ENCODE results near the gene RPN1. TPM values are rescaled to one million over a fixed set of nuclear protein-coding genes. Genes with fewer than 3 reads are reported as not detected.
A peak's percentile ranks its signal among the peaks of the same experiment; 100 is the strongest.
"Not testable (repeated sequence)": the region's sequence is repeated elsewhere in the genome, so short reads cannot be mapped to it uniquely, and the experiment has no call there.

RPN1 gene
- total RNA-seq, 2 donors from 2014 or later = 155 to 179 TPM

DNA sequence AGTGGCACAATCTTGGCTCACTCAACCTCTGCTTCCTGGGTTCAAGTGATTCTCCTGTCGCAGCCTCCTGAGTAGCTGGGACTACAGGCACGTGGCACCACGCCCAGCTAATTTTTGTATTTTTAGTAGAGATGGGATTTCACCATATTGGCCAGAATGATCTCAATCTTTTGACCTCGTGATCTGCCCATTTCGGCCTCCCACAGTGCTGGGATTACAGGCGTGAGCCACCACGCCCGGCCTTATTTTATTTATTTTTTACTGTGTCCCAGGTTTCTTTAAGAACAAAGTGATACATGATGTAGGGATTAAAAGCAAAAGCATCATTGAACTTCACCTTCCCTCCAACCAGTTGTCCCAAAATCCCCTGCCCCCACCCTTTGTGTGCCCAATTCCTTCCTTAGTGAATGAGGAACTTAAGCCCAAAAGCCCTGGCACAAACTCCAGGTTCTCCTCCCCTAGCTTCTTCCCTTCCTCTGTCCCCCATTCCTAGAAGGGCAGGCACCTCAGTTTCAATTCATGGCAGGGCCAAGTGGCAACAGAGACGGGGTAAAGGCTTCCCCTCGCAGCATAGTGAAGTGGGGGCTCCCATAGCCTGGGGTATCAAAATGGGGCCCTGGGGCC lies 23.7 kb upstream of the RPN1 start:
- no peaks in the 10 kb centered on the region for H3K36me3 Mint-ChIP-seq (ENCODE audit: insufficient read depth in 2 of 2)
- H3K4me3 Mint-ChIP-seq = peak overlapping the region; percentile 65 to 71
- H3K4me1 Mint-ChIP-seq (ENCODE audit: low read depth) = peaks cover 17% of the 10 kb centered on the region
- no peaks in the 10 kb centered on the region for H3K9me3 Mint-ChIP-seq
- no peak overlapping the region for H3K27ac Mint-ChIP-seq
- DNase-seq = no peak
- H3K27me3 Mint-ChIP-seq (ENCODE audit: low read depth) = no peaks in the 10 kb centered on the region
- no peak for ATAC-seq (replicated peaks in 1 of 2)

DNA sequence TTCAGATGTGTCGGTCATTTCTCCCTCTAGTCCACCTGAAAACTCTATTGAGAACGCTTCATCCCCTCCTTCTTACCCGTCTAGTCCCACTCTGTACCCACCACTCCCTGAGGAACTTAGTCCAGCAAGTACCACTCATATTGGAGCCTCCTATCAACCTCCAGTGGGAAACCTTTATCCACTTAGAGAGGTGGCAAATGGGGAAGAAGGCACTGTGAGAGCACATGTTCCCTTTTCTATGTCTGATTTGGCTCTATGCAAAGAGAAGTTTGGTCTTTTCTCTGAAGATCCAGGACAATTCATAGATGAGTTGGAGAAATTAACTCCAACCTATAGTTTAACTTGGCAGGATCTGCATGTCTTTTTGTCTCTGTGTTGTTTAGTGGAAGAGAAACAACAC lies 17.0 kb upstream of the RPN1 start:
- no peaks in the 10 kb centered on the region for H3K36me3 Mint-ChIP-seq (ENCODE audit: insufficient read depth in 2 of 2)
- no peak overlapping the region for H3K4me3 Mint-ChIP-seq
- no peak for DNase-seq
- H3K27me3 Mint-ChIP-seq (ENCODE audit: low read depth) = no peaks in the 10 kb centered on the region
- no peak for ATAC-seq (replicated peaks in 1 of 2)
- no peaks in the 10 kb centered on the region for H3K4me1 Mint-ChIP-seq (ENCODE audit: low read depth)
- no peak overlapping the region for H3K27ac Mint-ChIP-seq
- no peaks in the 10 kb centered on the region for H3K9me3 Mint-ChIP-seq

DNA sequence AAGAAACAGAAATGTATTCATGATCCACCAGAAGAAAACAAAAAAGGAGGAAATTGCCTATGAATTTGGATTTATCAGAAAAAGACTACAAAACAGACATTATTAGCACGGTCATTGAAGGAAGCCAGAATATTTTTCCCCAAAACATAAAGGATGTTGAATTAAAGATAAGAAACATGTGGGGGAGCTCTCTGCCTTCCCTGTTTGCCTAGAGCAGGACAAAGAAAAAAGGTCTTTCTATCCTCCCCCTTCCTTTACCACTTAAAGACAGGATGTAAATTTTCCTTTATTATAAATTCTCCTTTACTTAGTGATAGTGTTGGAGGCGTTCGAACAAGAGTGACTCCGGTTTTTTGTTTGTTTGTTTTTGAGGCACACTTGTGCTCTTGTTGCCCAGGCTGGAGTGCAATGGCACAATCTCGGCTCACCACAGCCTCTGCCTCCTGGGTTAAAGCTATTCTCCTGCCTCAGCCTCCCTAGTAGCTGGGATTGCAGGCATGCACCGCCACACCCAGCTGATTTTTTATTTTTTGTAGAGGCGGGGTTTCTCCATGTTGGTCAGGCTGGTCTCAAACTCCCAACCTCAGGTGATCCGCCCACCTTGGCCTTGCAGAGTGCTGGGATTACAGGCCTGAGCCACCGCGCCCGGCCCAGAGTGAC lies 14.9 kb upstream of the RPN1 start:
- ATAC-seq (replicated peaks in 1 of 2) = no peak
- Mint-ChIP-seq H3K9me3 (no peaks in the 10 kb centered on the region), H3K27ac (no peak overlapping the region), H3K36me3 (ENCODE audit: insufficient read depth in 2 of 2) (no peaks in the 10 kb centered on the region), H3K4me1 (ENCODE audit: low read depth) (no peaks in the 10 kb centered on the region), H3K27me3 (ENCODE audit: low read depth) (no peaks in the 10 kb centered on the region), H3K4me3 (no peak overlapping the region)
- no peak for DNase-seq

DNA sequence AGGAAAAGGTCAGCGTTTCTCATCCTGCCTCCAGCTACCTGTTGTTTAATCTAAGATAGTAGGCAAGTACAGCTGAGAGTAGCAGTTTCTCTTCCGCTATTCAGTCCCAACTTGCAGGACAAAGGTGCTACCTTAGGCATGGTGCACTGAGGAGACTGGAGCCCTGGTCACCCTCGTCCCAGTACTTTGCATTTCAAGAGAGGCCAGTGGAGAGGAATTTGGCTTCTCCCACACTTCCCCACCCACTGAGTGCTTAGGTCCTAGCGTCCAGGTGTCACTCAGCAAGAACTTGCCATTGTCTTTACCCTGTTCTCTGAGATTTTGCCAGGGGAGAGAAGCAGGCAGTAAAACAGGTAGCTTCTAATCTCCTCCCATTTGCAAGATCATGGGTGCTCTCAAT lies 12.5 kb upstream of the RPN1 start:
- H3K36me3 Mint-ChIP-seq (ENCODE audit: insufficient read depth in 2 of 2) = no peaks in the 10 kb centered on the region
- no peaks in the 10 kb centered on the region for H3K9me3 Mint-ChIP-seq
- DNase-seq (no peak), ATAC-seq (replicated peaks in 1 of 2) (no peak)
- no peak overlapping the region for H3K4me3 Mint-ChIP-seq
- H3K4me1 Mint-ChIP-seq (ENCODE audit: low read depth) = no peaks in the 10 kb centered on the region
- no peaks in the 10 kb centered on the region for H3K27me3 Mint-ChIP-seq (ENCODE audit: low read depth)
- H3K27ac Mint-ChIP-seq = no peak overlapping the region

DNA sequence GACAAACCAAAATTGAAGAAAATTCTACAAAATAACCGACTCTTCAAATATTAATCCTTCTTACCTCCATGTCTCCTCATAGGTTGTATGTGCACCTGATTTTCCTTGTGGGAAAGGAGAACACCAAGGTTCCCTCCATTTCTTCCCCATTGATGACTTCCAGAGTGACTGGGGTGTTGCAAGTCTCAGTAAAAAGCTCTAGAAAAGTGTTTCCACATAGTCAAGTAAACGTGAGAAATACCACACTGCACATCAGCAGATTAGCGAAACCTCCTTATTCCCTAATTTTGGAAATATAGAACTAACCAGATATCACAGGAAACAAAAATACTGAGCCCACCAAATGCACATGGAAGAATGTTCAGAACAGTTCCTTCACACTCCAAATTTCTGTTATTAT lies 4.9 kb upstream of the RPN1 start:
- DNase-seq (no peak), ATAC-seq (replicated peaks in 1 of 2) (no peak)
- peak overlapping the region in 1 of 2 donors; percentile 37 for H3K4me3 Mint-ChIP-seq
- H3K9me3 Mint-ChIP-seq = no peaks in the 10 kb centered on the region
- no peak overlapping the region for H3K27ac Mint-ChIP-seq
- H3K4me1 Mint-ChIP-seq (ENCODE audit: low read depth) = peaks cover 7% of the 10 kb centered on the region
- H3K27me3 Mint-ChIP-seq (ENCODE audit: low read depth) = no peaks in the 10 kb centered on the region
- H3K36me3 Mint-ChIP-seq (ENCODE audit: insufficient read depth in 2 of 2) = no peaks in the 10 kb centered on the region

DNA sequence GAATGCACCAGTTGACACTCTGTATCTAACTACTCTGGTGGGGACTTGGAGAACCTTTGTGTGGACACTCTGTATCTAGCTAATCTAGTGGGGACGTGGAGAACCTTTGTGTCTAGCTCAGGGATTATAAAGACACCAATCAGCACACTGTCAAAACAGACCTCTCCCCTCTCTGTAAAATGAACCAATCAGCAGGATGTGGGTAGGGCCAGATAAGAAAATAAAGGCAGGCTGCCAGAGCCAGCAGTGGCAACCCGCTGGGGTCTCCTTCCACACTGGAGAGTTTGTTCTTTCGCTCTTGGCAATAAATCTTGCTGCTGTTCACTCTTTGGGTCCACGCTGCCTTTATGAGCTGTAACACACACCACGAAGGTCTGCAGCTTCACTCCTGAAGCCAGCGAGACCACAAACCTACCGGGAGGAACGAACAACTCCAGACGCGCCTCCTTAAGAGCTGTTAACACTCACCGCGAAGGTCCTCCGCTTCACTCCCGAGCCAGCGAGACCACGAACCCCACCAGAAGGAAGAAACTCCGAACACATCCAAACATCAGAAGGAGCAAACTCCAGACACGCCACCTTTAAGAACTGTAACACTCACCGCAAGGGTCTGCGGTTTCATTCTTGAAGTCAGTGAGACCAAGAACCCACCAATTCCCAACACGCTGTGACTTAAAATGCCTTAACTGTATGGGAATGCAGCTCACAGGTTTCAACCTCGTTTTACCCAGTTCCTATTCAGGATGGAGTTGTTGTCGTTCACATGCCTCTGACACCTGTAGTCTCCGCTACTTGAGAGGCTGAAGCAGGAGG lies 3.6 kb upstream of the RPN1 start:
- H3K4me3 Mint-ChIP-seq = peak overlapping the region; percentile 82 to 86
- H3K9me3 Mint-ChIP-seq; H3K27me3 Mint-ChIP-seq (ENCODE audit: low read depth); H3K36me3 Mint-ChIP-seq (ENCODE audit: insufficient read depth in 2 of 2); ATAC-seq (replicated peaks in 1 of 2): not testable (repeated sequence)
- peaks cover 11% of the 10 kb centered on the region for H3K4me1 Mint-ChIP-seq (ENCODE audit: low read depth)
- peak; percentile 33 to 37 for DNase-seq
- H3K27ac Mint-ChIP-seq = peak overlapping the region; percentile 14

DNA sequence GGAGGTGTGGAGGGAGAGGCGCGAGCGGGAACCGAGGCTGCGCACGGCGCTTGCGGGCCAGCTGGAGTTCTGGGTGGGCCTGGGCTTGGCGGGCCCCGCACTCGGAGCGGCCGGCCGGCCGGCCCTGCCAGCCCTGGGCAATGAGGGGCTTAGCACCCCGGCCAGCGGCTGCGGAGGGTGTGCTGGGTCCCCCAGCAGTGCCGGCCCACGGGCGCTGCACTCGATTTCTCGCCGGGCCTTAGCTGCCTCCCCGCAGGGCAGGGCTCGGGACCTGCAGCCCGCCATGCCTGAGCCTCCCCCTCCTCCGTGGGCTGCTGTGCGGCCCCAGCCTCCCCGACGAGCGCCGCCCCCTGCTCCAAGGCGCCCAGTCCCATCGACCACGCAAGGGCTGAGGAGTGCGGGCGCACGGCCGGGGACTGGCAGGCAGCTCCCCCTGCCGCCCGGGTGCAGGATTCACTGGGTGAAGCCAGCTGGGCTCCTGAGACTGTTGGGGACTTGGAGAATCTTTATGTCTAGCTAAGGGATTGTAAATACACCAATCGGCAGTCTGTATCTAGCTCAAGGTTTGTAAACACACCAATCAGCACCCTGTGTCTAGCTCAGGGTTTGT lies 2.9 kb upstream of the RPN1 start:
- peak; percentile 39 to 54 for DNase-seq
- H3K9me3 Mint-ChIP-seq; H3K27me3 Mint-ChIP-seq (ENCODE audit: low read depth); H3K36me3 Mint-ChIP-seq (ENCODE audit: insufficient read depth in 2 of 2); H3K27ac Mint-ChIP-seq; ATAC-seq (replicated peaks in 1 of 2): not testable (repeated sequence)
- H3K4me1 Mint-ChIP-seq (ENCODE audit: low read depth) = peaks cover 18% of the 10 kb centered on the region
- H3K4me3 Mint-ChIP-seq = peak overlapping the region; percentile 82 to 86

DNA sequence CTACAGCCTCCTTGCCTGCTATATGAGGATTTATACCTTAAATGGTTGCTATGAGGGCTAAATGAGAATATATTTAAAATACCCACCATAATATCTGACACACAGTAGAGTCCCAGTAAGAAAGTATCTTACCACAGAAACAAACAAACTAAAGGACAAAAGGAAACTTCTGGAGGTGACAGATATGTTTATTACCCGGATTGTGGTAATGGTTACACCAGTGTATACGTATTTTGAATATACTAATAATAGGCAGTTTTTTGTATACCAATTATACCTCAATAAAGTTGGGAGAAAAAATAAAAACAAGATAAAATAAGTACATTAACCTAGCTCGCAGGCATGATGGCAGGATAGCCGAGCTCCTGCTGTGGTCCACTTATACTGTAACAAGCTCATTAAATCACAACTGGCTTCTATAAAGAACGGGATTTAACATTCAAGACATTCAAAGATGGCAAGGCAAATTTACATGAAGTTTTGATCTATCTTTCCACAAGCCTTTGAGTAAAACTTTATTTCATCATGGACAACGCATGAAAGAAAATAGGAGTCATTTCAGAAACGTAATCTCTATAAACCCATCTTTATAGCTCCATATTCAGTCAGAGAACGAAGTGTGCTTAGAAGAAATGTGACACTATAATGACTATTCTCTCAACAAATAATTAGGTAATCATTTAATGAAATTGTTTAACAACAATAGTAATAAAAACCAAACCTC lies 1.5 kb downstream of the RPN1 start:
- Mint-ChIP-seq H3K9me3 (no peaks in the 10 kb centered on the region), H3K27ac (peak overlapping the region; percentile 98), H3K4me1 (ENCODE audit: low read depth) (peaks cover 45% of the 10 kb centered on the region), H3K4me3 (peak overlapping the region; percentile 89 to 93), H3K36me3 (ENCODE audit: insufficient read depth in 2 of 2) (peaks cover 3 to 15% of the 10 kb centered on the region in 2 donors), H3K27me3 (ENCODE audit: low read depth) (no peaks in the 10 kb centered on the region)
- no peak for ATAC-seq (replicated peaks in 1 of 2)
- DNase-seq = no peak

DNA sequence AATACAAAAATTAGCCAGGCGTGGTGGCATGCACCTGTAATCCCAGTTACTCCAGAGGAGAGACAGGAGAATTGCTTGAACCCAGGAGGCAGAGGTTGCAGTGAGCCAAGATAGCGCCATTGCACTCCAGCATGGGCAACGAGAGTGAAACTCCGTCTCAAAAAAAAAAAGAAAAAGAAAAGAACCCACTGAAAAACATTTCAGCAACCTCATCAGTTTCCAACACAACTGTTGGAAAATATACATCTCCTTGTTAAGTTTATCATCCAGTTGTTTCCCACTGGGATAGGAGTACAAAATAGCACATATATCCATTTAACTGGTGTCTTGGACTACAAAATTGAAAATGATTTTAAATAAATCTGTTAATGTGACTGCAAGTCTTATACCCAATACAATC lies 2.2 kb downstream of the RPN1 start:
- H3K9me3 Mint-ChIP-seq = no peaks in the 10 kb centered on the region
- peaks cover 46% of the 10 kb centered on the region for H3K4me1 Mint-ChIP-seq (ENCODE audit: low read depth)
- H3K27me3 Mint-ChIP-seq (ENCODE audit: low read depth) = no peaks in the 10 kb centered on the region
- peak overlapping the region; percentile 89 to 93 for H3K4me3 Mint-ChIP-seq
- ATAC-seq (replicated peaks in 1 of 2) = no peak
- peaks cover 6 to 19% of the 10 kb centered on the region in 2 donors for H3K36me3 Mint-ChIP-seq (ENCODE audit: insufficient read depth in 2 of 2)
- peak overlapping the region; percentile 98 for H3K27ac Mint-ChIP-seq
- DNase-seq = no peak

DNA sequence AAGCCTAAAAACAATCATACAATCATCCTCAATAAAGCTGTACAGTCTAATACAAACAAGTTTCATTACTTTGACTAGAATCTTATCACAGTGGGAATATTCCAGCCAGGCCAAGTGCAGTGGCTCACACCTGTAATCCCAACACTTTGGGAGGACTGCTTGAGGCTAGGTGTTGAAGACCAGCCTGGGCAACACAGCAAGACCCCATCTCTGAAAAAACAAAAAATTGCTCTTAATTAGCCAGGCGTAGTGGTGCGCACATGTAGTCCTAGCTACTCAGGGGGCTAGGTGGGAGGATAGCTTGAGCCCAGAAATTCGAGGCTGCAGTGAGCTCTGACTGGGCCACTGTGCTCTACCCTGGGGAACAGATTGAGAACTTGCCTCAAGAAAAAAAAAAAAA lies 3.3 kb downstream of the RPN1 start:
- Mint-ChIP-seq H3K4me3 (peak overlapping the region in 1 of 2 donors; percentile 17), H3K9me3 (no peaks in the 10 kb centered on the region), H3K4me1 (ENCODE audit: low read depth) (peaks cover 57% of the 10 kb centered on the region), H3K27me3 (ENCODE audit: low read depth) (no peaks in the 10 kb centered on the region), H3K27ac (peak overlapping the region; percentile 50), H3K36me3 (ENCODE audit: insufficient read depth in 2 of 2) (peaks cover 8 to 23% of the 10 kb centered on the region in 2 donors)
- DNase-seq (no peak), ATAC-seq (replicated peaks in 1 of 2) (no peak)

DNA sequence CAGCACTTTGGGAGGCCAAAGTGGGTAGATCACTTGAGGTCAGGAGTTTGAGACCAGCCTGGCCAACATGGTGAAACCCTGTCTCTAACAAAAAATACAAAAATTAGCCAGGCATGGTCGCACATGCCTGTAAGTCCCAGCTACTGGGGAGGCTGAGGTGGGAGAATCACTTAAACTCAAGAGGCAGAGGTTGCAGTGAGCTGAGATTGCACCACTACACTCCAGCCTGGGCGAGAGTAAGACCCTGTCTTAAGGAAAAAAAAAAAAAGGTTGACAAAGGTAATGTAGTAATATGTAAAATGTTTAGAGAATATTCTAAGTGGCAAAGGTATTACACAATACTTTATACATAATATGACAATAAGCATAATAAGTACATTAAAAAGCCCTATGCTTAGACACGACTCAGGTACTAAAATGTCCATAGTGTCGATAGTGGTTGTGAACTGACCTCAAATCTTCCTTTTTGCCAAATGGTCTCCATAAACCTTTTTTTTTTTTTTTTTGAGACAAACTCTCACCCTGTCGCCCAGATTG lies 16.5 kb downstream of the RPN1 start:
- H3K4me3 Mint-ChIP-seq = no peak overlapping the region
- no peak for ATAC-seq (replicated peaks in 1 of 2)
- no peaks in the 10 kb centered on the region for H3K27me3 Mint-ChIP-seq (ENCODE audit: low read depth)
- H3K4me1 Mint-ChIP-seq (ENCODE audit: low read depth) = peaks cover 13% of the 10 kb centered on the region
- peaks cover 8 to 25% of the 10 kb centered on the region in 2 donors for H3K36me3 Mint-ChIP-seq (ENCODE audit: insufficient read depth in 2 of 2)
- DNase-seq = no peak
- H3K9me3 Mint-ChIP-seq = no peaks in the 10 kb centered on the region
- H3K27ac Mint-ChIP-seq = peak overlapping the region; percentile 62

DNA sequence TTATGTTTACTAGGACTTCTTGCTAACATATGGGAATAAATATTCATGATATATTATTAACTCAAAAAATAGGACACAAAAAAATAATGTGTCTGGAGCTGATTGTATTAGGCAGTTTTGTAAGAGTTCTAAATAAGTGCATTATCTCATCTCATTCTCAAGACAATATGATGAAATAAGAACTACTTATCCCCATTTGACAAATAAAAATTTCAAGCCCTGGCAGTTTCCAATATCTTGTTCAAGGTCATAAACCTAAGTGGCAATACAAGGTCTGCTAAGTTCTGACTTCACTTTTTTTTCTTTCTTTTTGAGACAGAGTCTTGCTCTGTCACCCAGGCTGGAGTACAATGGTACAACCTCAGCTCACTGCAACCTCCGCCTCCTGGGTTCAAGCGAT lies 18.3 kb downstream of the RPN1 start:
- Mint-ChIP-seq H3K27ac (no peak overlapping the region), H3K9me3 (no peaks in the 10 kb centered on the region), H3K27me3 (ENCODE audit: low read depth) (no peaks in the 10 kb centered on the region), H3K4me3 (no peak overlapping the region), H3K4me1 (ENCODE audit: low read depth) (peaks cover 6% of the 10 kb centered on the region), H3K36me3 (ENCODE audit: insufficient read depth in 2 of 2) (peaks cover 6 to 20% of the 10 kb centered on the region in 2 donors)
- no peak for ATAC-seq (replicated peaks in 1 of 2)
- no peak for DNase-seq
